ENCODE results near the gene NCMAP.

GRCh38 chr1:24553931-24554330 is 2.0 kb upstream of the NCMAP start:
- TF ChIP-seq POLR2A (IDR thresholded peaks at IDR 0.05), result no peak
- no peak for TF ChIP-seq CTCF (IDR thresholded peaks at IDR 0.05 in 8 of 11, conservative IDR thresholded peaks at IDR 0.05 in 3 of 11)

Data from spleen (tissue), 7 donors.